Measurements from ENCODE around the gene HOXB4.
A peak's percentile ranks its signal among the peaks of the same experiment; 100 is the strongest.

HOXB4 gene

DNA sequence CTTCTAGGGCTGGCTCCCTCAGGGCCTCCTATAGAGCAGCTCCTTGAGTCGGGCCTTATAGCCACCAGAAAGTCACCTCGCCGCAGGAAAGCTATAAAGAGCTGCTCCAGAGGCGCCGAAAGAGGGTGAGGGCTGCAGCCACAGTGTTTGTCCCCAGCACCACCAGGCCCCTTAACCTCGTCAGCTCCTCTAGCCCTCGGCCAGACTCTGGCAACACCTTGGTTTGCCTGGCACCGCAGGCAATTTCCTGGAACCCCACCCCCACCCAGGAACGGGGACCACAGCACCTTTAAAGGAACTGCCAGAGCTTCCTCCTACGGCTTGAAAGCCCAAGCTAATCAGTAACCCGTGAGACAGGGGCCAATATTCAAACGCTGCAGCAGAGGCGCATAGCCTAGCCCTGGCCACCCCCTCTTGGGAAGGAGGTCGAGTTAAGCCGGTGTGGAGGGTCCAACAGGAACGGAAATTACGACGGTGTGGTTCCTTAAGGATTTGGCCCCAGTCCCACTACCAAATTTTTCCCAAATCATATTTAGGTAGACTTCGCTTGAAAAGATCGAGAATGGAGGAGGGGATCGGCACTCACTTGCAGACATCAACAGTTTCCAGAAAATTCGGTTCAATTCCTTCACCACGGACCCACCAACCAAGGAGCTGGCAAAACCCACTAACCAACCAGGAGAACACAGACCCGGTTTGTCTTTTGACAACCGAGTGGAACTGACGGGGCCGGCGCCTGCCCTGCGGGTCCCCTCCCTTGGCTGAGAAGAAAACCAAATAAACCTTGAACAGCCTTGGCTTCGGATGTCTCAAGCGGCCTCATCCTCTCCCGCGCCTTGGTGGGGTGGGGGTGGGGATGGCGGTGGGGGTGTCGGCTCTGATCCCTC is 23.6 kb upstream of the HOXB4 start:
- DNase-seq (ENCODE audit: insufficient read length, low spot score) (no peak), FAIRE-seq (no peak)

GRCh38 chr17:48601207-48601538 is 23.0 kb upstream of the HOXB4 start:
- no peak for FAIRE-seq

GRCh38 chr17:48600244-48601098 is 22.3 kb upstream of the HOXB4 start:
- no peak for FAIRE-seq

More at GRCh38 chr17:48601207-48601538, 23.0 kb upstream of the HOXB4 start:
- DNase-seq (ENCODE audit: insufficient read length, low spot score): no peak

DNA sequence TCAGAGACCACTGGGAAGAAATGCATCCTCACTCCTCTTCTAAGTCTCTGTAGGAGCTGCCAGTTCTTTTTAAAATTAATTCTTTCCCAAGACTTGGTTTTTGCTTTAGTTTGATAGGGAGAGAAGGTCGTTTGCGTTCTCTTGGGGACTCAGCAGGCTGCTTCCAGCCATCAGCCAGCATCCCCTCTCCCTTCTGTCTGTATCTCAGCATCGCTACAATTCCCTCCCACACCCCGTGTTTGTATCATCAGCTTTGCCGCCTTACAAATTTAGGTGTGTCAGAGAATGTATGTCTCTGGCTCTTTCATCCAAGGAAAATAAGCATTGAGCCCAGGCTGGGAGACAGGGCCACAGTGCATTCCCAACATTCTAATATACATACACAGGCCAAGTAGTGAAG is 21.2 kb upstream of the HOXB4 start:
- FAIRE-seq (no peak), DNase-seq (ENCODE audit: insufficient read length, low spot score) (no peak)

More at GRCh38 chr17:48600244-48601098, 22.3 kb upstream of the HOXB4 start:
- DNase-seq (ENCODE audit: insufficient read length, low spot score): no peak

DNA sequence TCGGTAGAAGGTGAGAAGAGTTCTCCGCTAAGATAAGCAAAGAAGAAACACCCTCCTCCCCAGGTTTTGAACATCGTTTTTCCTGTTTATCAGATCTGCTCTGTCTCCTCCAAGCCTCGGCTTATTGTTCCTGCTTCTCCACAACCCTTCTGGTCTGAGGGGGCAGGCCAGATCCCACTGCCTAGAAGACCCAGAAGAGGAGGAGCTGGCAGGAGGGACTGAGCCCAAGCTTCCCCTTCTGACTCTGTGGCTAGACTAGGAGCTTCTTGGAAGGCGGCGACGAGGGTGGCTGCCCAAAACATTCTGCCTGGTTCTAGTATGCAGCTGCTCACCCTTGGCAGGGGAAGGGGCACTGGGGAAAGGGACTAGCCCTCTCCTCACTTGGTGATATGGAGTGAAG is 20.6 kb upstream of the HOXB4 start:
- FAIRE-seq (no peak), DNase-seq (ENCODE audit: insufficient read length, low spot score) (no peak)

DNA sequence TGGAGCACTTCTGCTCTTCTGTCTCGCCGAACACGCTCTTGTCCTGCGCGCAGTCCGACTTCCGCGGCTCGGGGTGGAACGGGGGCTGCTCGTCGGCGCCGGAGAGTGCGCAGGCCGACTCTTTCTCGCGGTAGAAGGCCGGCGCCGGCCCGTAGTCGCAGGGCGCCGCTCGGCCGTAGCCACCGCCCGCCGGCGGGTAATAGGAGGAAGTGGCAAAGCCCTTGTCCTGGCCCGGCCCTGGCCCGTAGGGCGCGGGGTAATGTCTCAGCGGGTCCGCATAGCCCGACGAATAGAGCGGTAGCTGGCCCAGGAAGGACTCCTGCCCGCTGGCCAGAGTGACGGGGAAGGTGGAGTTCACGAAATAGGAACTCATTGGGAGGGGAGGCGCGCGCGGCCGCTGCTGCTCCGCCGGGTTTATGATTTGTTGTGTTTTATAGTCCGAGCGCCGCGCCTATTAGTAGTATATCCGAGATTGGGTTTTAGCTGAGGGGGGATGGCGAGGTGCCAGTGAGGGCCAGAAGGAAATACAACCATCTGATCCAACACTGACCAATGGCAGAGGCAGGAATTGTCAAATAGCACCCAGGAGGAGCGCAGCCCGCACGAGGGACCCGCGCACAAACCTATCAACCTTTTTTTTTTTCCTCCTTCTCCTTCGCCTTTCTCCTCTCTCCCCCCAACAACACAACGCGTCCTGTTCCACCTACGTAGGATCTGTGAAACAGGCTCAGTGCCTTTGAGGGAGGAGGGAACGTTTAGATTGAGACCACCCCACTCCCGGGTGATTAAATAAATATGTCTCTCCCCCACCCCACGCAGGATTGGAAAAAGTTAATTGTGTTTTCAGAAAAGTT is 19.9 kb upstream of the HOXB4 start:
- FAIRE-seq (peak; percentile 67), DNase-seq (ENCODE audit: insufficient read length, low spot score) (no peak)

GRCh38 chr17:48597528-48597777 is 19.3 kb upstream of the HOXB4 start:
- DNase-seq (ENCODE audit: insufficient read length, low spot score) (no peak), FAIRE-seq (peak; percentile 72)

GRCh38 chr17:48596735-48597527 is 18.8 kb upstream of the HOXB4 start:
- DNase-seq (ENCODE audit: insufficient read length, low spot score): no peak
- FAIRE-seq: no peak

GRCh38 chr17:48596000-48596734 is 18.0 kb upstream of the HOXB4 start:
- FAIRE-seq: peak; percentile 83
- DNase-seq (ENCODE audit: insufficient read length, low spot score): no peak

GRCh38 chr17:48595278-48595999 is 17.3 kb upstream of the HOXB4 start:
- DNase-seq (ENCODE audit: insufficient read length, low spot score) (no peak), FAIRE-seq (no peak)

- FAIRE-seq (no peak), DNase-seq (ENCODE audit: insufficient read length, low spot score) (no peak)
These were observed 16.6 kb upstream of the HOXB4 start for GRCh38 chr17:48594538-48595277.

- peak; percentile 86 for DNase-seq (ENCODE audit: insufficient read length, low spot score)
- FAIRE-seq: peak; percentile 91
These were observed 15.8 kb upstream of the HOXB4 start for GRCh38 chr17:48593840-48594537.

DNA sequence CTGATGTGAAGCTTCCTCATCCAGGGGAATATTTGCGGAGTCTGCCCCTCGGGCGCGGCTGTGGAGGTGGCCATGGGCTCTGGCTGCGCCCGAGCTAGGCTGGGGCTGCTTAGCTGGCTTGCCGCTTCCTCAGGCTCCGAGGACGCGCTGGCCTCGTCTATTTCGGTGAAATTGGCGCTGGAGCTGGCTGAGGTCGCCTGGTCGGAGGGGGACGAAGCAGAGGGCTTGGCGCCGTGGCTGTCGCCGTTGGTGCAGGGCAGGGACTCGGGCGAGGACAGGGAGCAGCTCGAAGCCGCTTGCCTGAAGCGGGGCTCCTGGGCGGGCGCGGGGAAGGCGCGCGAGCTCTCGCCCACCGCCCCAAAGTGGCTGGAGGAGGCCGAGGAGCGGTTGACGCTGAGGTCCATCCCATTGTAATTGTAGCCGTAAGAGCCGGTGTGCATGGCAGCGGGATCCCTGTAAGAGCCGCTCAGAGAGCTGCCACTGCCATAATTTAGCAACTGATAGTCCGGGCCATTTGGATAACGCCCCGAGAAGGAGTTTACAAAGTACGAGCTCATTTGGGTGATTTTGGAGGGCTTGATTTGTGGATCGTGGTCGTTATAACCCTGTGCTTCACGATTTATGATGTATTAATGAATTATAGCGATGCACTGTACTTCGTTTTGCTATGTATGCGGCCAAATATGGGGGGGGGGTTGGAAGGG is 15.1 kb upstream of the HOXB4 start, which contains the start of gene HOXB5:
Gene HOXB5, minus strand, starts transcription at position 654 of the 704 bp plus-strand sequence. Its CDS starts 97 bp downstream, at position 557.
- FAIRE-seq: peak; percentile 78
- no peak for DNase-seq (ENCODE audit: insufficient read length, low spot score)

- peak; percentile 87 for FAIRE-seq
- no peak for DNase-seq (ENCODE audit: insufficient read length, low spot score)
These were observed 14.4 kb upstream of the HOXB4 start for GRCh38 chr17:48592577-48592976.

DNA sequence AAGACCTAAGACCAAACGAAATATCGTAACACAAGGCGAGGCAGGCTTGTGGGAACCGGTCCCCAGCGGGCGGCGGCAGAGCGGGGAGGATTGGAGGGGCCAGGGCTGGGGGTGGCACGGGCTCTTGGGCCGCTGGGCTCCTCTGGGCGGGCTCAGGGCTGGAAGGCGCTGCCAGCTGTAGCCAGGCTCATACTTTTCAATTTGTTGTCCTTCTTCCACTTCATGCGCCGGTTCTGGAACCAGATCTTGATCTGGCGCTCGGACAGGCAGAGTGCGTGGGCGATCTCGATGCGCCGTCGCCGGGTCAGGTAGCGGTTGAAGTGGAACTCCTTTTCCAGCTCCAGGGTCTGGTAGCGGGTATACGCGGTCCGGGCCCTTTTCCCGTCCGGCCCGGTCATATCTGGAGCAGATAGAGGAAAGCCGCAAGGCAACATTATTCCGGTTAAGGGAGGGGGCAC is 13.9 kb upstream of the HOXB4 start:
- FAIRE-seq (no peak), DNase-seq (ENCODE audit: insufficient read length, low spot score) (no peak)

DNA sequence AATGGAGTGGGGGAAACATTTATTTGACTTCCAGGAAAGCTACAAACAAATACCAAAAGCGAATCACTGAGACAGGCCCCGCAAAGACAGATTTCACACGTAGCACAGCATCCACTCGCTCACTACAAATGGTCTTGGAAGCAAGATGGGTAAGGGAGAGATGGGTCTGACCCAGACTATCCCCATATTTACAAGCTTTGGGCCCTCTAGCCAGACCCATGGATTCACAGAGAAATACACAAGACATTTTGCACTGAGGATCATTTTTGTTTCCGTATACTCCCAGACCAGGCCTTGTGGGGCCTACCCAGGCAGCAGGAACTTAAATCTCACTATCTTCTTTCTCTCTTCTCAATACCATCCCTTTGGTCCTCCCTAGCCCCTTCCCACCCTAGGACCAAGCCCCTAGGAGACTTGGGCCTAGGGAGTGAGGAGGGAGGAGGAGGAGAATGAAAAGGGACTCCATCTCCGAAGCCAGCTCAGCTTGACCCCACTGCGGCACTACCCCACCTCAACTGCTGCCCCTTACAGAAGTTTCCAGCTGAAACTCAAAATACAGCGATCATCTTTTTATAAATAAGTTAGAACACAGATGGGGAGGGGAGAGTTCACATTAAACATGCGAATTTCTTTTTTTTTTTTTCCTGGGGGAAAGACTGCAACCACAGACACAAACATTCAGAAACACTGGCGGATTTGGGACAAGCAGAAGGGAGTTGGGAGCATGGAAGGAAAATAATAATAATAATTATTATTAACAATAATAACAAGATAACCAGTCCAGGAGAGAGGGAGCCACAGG is 13.3 kb upstream of the HOXB4 start:
- peak; percentile 4 for FAIRE-seq
- DNase-seq (ENCODE audit: insufficient read length, low spot score): no peak

Data from GM19239 (cell line).